ENCODE data around the gene ATP6V0E2. TPM values are rescaled to one million over a fixed set of nuclear protein-coding genes. Genes with fewer than 3 reads are reported as not detected.

Gene ATP6V0E2
- total RNA-seq, 1 experiment from 2014 or later, result 28.8 TPM

GRCh38 chr7:149846436-149847046 is 27.2 kb upstream of the ATP6V0E2 start:
- H3K36me3 Mint-ChIP-seq (ENCODE audit: insufficient read depth, unreplicated experiment), result peaks cover 5% of the 10 kb centered on the region
- no peaks in the 10 kb centered on the region for H3K4me1 Mint-ChIP-seq (ENCODE audit: low read depth, unreplicated experiment)
- H3K9me3 Mint-ChIP-seq (ENCODE audit: low read depth, unreplicated experiment), result no peaks in the 10 kb centered on the region
- no peak overlapping the region for H3K27ac Mint-ChIP-seq (ENCODE audit: unreplicated experiment)
- H3K4me3 Mint-ChIP-seq (ENCODE audit: low read depth, unreplicated experiment), result no peak overlapping the region
- no peak for TF ChIP-seq CTCF (IDR thresholded peaks at IDR 0.05; ENCODE audit: unreplicated experiment)
- DNase-seq, result no peak
- H3K27me3 Mint-ChIP-seq (ENCODE audit: unreplicated experiment), result no peaks in the 10 kb centered on the region
- intact Hi-C loops (cut with micrococcal nuclease; ENCODE audit: unreplicated experiment), result no loop called here
- BruUV-seq (replicated peaks), result no TSS peak
- CTCF ChIA-PET, result no interaction called here

- H3K9me3 Mint-ChIP-seq (ENCODE audit: low read depth, unreplicated experiment), result no peaks in the 10 kb centered on the region
- BruUV-seq (replicated peaks), result no TSS peak
- CTCF ChIA-PET, result no interaction called here
- DNase-seq, result no peak
- no peak overlapping the region for H3K27ac Mint-ChIP-seq (ENCODE audit: unreplicated experiment)
- H3K4me3 Mint-ChIP-seq (ENCODE audit: low read depth, unreplicated experiment), result no peak overlapping the region
- intact Hi-C loops (cut with micrococcal nuclease; ENCODE audit: unreplicated experiment), result no loop called here
- no peak for TF ChIP-seq CTCF (IDR thresholded peaks at IDR 0.05; ENCODE audit: unreplicated experiment)
- H3K4me1 Mint-ChIP-seq (ENCODE audit: low read depth, unreplicated experiment), result no peaks in the 10 kb centered on the region
- no peaks in the 10 kb centered on the region for H3K27me3 Mint-ChIP-seq (ENCODE audit: unreplicated experiment)
- peaks cover 5% of the 10 kb centered on the region for H3K36me3 Mint-ChIP-seq (ENCODE audit: insufficient read depth, unreplicated experiment)
Observed at GRCh38 chr7:149849174-149849573, 24.6 kb upstream of the ATP6V0E2 start.

GRCh38 chr7:149850007-149850594 is 23.7 kb upstream of the ATP6V0E2 start:
- no peaks in the 10 kb centered on the region for H3K27me3 Mint-ChIP-seq (ENCODE audit: unreplicated experiment)
- BruUV-seq (replicated peaks), result no TSS peak

GRCh38 chr7:149850716-149851115 is 23.1 kb upstream of the ATP6V0E2 start:
- no peaks in the 10 kb centered on the region for H3K27me3 Mint-ChIP-seq (ENCODE audit: unreplicated experiment)
- H3K27ac Mint-ChIP-seq (ENCODE audit: unreplicated experiment), result no peak overlapping the region
- TF ChIP-seq CTCF (IDR thresholded peaks at IDR 0.05; ENCODE audit: unreplicated experiment), result no peak
- H3K9me3 Mint-ChIP-seq (ENCODE audit: low read depth, unreplicated experiment), result no peaks in the 10 kb centered on the region
- intact Hi-C loops (cut with micrococcal nuclease; ENCODE audit: unreplicated experiment), result no loop called here
- peaks cover 6% of the 10 kb centered on the region for H3K4me1 Mint-ChIP-seq (ENCODE audit: low read depth, unreplicated experiment)
- BruUV-seq (replicated peaks), result no TSS peak
- DNase-seq, result no peak
- CTCF ChIA-PET, result no interaction called here
- peaks cover 5% of the 10 kb centered on the region for H3K36me3 Mint-ChIP-seq (ENCODE audit: insufficient read depth, unreplicated experiment)
- H3K4me3 Mint-ChIP-seq (ENCODE audit: low read depth, unreplicated experiment), result no peak overlapping the region

More at GRCh38 chr7:149850007-149850594, 23.7 kb upstream of the ATP6V0E2 start:
- intact Hi-C loops (cut with micrococcal nuclease; ENCODE audit: unreplicated experiment), result no loop called here
- H3K36me3 Mint-ChIP-seq (ENCODE audit: insufficient read depth, unreplicated experiment), result peaks cover 5% of the 10 kb centered on the region
- TF ChIP-seq CTCF (IDR thresholded peaks at IDR 0.05; ENCODE audit: unreplicated experiment), result no peak
- H3K27ac Mint-ChIP-seq (ENCODE audit: unreplicated experiment), result no peak overlapping the region
- H3K4me1 Mint-ChIP-seq (ENCODE audit: low read depth, unreplicated experiment), result peaks cover under 1% of the 10 kb centered on the region
- no peaks in the 10 kb centered on the region for H3K9me3 Mint-ChIP-seq (ENCODE audit: low read depth, unreplicated experiment)
- CTCF ChIA-PET, result no interaction called here
- no peak overlapping the region for H3K4me3 Mint-ChIP-seq (ENCODE audit: low read depth, unreplicated experiment)
- DNase-seq, result no peak

All from Calu3 (cell line).